HepG2 (cell line): ENCODE data around the gene METAP1D. TPM values are rescaled to one million over a fixed set of nuclear protein-coding genes. Genes with fewer than 3 reads are reported as not detected.

Source experiments
- ADNP ChIP-seq: sonication (generic); formaldehyde crosslinking; IDR thresholded peaks from 2 replicates; pipeline ENCODE4 v1.4.0; 2020; ENCODE audit warnings: missing genetic modification reagents
- ARID4A ChIP-seq: sonication (generic); formaldehyde crosslinking; IDR thresholded peaks from 2 replicates; pipeline ENCODE4 v1.5.0; 2020; ENCODE audit warnings: mild to moderate bottlenecking, missing genetic modification reagents, borderline replicate concordance
- ASH2L ChIP-seq: fragments of 300-600, 200-600 bp; sonication (generic); IDR thresholded peaks from 2 replicates; pipeline ENCODE4 v1.7.0; 2017; ENCODE audit warnings: low read depth, mild to moderate bottlenecking, moderate library complexity, mixed read lengths, low read length; ENCODE audit not compliant: insufficient read length
- ATF7-NPFF ChIP-seq: sonication (generic); formaldehyde crosslinking; IDR thresholded peaks from 2 replicates; pipeline ENCODE4 v1.8.1; 2023; ENCODE audit warnings: mild to moderate bottlenecking, low read depth, missing genetic modification reagents, moderate library complexity
- ATRX ChIP-seq: sonication (generic); formaldehyde crosslinking; IDR thresholded peaks from 2 replicates; pipeline ENCODE4 v1.4.0; 2020; ENCODE audit warnings: missing genetic modification reagents, borderline replicate concordance
- ELF4 ChIP-seq: sonication (generic); formaldehyde crosslinking; IDR thresholded peaks from 2 replicates; pipeline ENCODE4 v1.5.0; 2020; ENCODE audit warnings: missing genetic modification reagents, mild to moderate bottlenecking, moderate library complexity, borderline replicate concordance
- HIVEP1 ChIP-seq: sonication (generic); formaldehyde crosslinking; IDR thresholded peaks from 2 replicates; pipeline ENCODE4 v1.4.0; 2020; ENCODE audit warnings: mild to moderate bottlenecking, missing genetic modification reagents
- JUNB ChIP-seq: sonication (generic); formaldehyde crosslinking; IDR thresholded peaks from 2 replicates; pipeline ENCODE4 v1.8.0; 2022; ENCODE audit warnings: missing genetic modification reagents, mild to moderate bottlenecking, borderline replicate concordance
- NFKBIZ ChIP-seq: IDR thresholded peaks from 2 replicates; pipeline ENCODE4 v1.6.1; 2018; ENCODE audit warnings: missing genetic modification reagents, missing compliant biosample characterization
- PITX1 ChIP-seq: sonication (generic); formaldehyde crosslinking; IDR thresholded peaks from 2 replicates; pipeline ENCODE4 v1.5.1; 2020; ENCODE audit warnings: mild to moderate bottlenecking, missing genetic modification reagents
- U2AF2 ChIP-seq: fragments of 200-400 bp; formaldehyde crosslinking; IDR thresholded peaks from 2 replicates; pipeline ENCODE4 v1.6.1; 2017; ENCODE audit warnings: low read depth, mild to moderate bottlenecking, low read length
- YY1 ChIP-seq: IDR thresholded peaks from 2 replicates; pipeline ENCODE4 v1.6.1; 2011; ENCODE audit warnings: low read length, low read depth, moderate library complexity, mild to moderate bottlenecking; ENCODE audit not compliant: insufficient read depth, insufficient replicate concordance
- ZBTB7A ChIP-seq: sonication (generic); formaldehyde crosslinking; IDR thresholded peaks from 2 replicates; pipeline ENCODE4 v1.8.0; 2022; ENCODE audit warnings: mild to moderate bottlenecking, missing genetic modification reagents
- ZC3H4 ChIP-seq: sonication (generic); formaldehyde crosslinking; IDR thresholded peaks from 2 replicates; pipeline ENCODE4 v1.4.0; 2020; ENCODE audit warnings: missing genetic modification reagents, borderline replicate concordance
- ZFP82 ChIP-seq: sonication (generic); formaldehyde crosslinking; IDR thresholded peaks from 2 replicates; pipeline ENCODE4 v1.5.1; 2020; ENCODE audit warnings: mild to moderate bottlenecking, missing genetic modification reagents, borderline replicate concordance
- ZNF333 ChIP-seq: sonication (generic); formaldehyde crosslinking; IDR thresholded peaks from 2 replicates; pipeline ENCODE4 v1.4.0; 2020; ENCODE audit warnings: mild to moderate bottlenecking, missing genetic modification reagents, borderline replicate concordance
- ZNF451 ChIP-seq: sonication (generic); formaldehyde crosslinking; IDR thresholded peaks from 2 replicates; pipeline ENCODE4 v1.5.0; 2020; ENCODE audit warnings: mild to moderate bottlenecking, missing genetic modification reagents
- ZNF557 ChIP-seq: sonication (generic); formaldehyde crosslinking; IDR thresholded peaks from 2 replicates; pipeline ENCODE4 v1.4.0; 2020; ENCODE audit warnings: missing genetic modification reagents
- ZNF562 ChIP-seq: sonication (generic); formaldehyde crosslinking; IDR thresholded peaks from 2 replicates; pipeline ENCODE4 v1.8.0; 2022; ENCODE audit warnings: missing genetic modification reagents, borderline replicate concordance
- ZNF766 ChIP-seq: sonication (generic); formaldehyde crosslinking; IDR thresholded peaks from 2 replicates; pipeline ENCODE4 v1.5.0; 2020; ENCODE audit warnings: missing genetic modification reagents, borderline replicate concordance
- ZNF780A ChIP-seq: sonication (generic); formaldehyde crosslinking; IDR thresholded peaks from 2 replicates; pipeline ENCODE4 v1.8.0; 2022; ENCODE audit warnings: mild to moderate bottlenecking, missing genetic modification reagents, moderate library complexity
- ZSCAN20 ChIP-seq: sonication (generic); formaldehyde crosslinking; IDR thresholded peaks from 2 replicates; pipeline ENCODE4 v1.4.0; 2020; ENCODE audit warnings: missing genetic modification reagents, mild to moderate bottlenecking, borderline replicate concordance
- polyA plus RNA-seq, 8 experiments: library from polyadenylated mRNA; depleted of rRNA in 3 of 8; stranded (reverse) in 7 of 8; unstranded in 1 of 8; fragments of >200 nt; fragmentation: Illumina TruSeq in 4 of 8; extraction: Trizol in 4 of 8; gene quantifications; 2 replicates each; pipeline versions ENCODE4 v1.2.1 to v1.2.3, GENCODE V29; 2011 to 2016; ENCODE audit warnings: low read depth in 4 of 8, missing spikeins in 1 of 8, mixed read lengths in 1 of 8; ENCODE audit not compliant: insufficient read depth in 1 of 8
- total RNA-seq, 5 experiments: library from RNA; depleted of rRNA; stranded (reverse); fragments of >200 nt; fragmentation: Illumina TruSeq; extraction: Trizol; gene quantifications; 2 replicates each; pipeline ENCODE4 v1.2.3, GENCODE V29; 2016; ENCODE audit warnings: low read depth in 1 of 5

METAP1D gene
- total and polyA plus RNA-seq, 2 of the 13 experiments (the other 11 are each of a cell fraction or from before 2014, with no cell fraction given), result 14.7 to 21.6 TPM

- peak; percentile 96 for TF ChIP-seq ZSCAN20
- TF ChIP-seq ZNF766, result peak; percentile 97; the same call in 1 of the 2 replicates
- peak; percentile 40 for TF ChIP-seq ASH2L
- TF ChIP-seq ARID4A (CRISPR knock-in tag), result peak; percentile 68; the same call in 1 of the 2 replicates
- no peak; the same call in 1 of the 2 replicates for TF ChIP-seq PITX1 (CRISPR knock-in tag)
- no peak for TF ChIP-seq ZNF780A (CRISPR knock-in tag)
- no peak for TF ChIP-seq U2AF2
- TF ChIP-seq YY1, result peak; percentile 53
- no peak for TF ChIP-seq ATRX (CRISPR knock-in tag)
- TF ChIP-seq ZNF451 (CRISPR knock-in tag), result peak; percentile 74
- peak; percentile 93; the same call in 1 of the 2 replicates for TF ChIP-seq ATF7-NPFF
- TF ChIP-seq ZNF562, result peak; percentile 70; the same call in 1 of the 2 replicates
- TF ChIP-seq NFKBIZ (CRISPR knock-in tag), result peak; percentile 88; the same call in 1 of the 2 replicates
- no peak for TF ChIP-seq ZC3H4 (CRISPR knock-in tag)
- TF ChIP-seq ZFP82, result no peak; the same call in 1 of the 2 replicates
- TF ChIP-seq JUNB, result no peak
- no peak for TF ChIP-seq ADNP (CRISPR knock-in tag)
- peak; percentile 93 for TF ChIP-seq ZNF557 (CRISPR knock-in tag)
- TF ChIP-seq ZBTB7A (CRISPR knock-in tag), result peak; percentile 90
- peak; percentile 88 for TF ChIP-seq HIVEP1 (CRISPR knock-in tag)
- TF ChIP-seq ZNF333 (CRISPR knock-in tag), result peak; percentile 90
- no peak for TF ChIP-seq ELF4 (CRISPR knock-in tag)
Observed at GRCh38 chr2:172102391-172103359, 102.9 kb downstream of the METAP1D start, which contains the start of gene DLX2 (continued).
